HUES48 (cell line): ENCODE results near the gene ZC3H7B.

Source experiments
- H3K27ac ChIP-seq: one replicate; pipeline ENCODE4 v1.7.0; 2013; ENCODE audit warnings: low read depth, low read length, inconsistent platforms
- H3K27me3 ChIP-seq: 2 replicates; pipeline ENCODE4 v1.6.1; 2013; ENCODE audit warnings: mild to moderate bottlenecking, low read length; ENCODE audit not compliant: control insufficient read depth, insufficient read depth
- H3K36me3 ChIP-seq: 2 replicates; pipeline ENCODE4 v1.6.1; 2013; ENCODE audit warnings: low read length; ENCODE audit not compliant: control insufficient read depth, insufficient read depth
- H3K4me1 ChIP-seq: 2 replicates; pipeline ENCODE4 v1.6.1; 2013; ENCODE audit warnings: mild to moderate bottlenecking, low read length; ENCODE audit not compliant: control insufficient read depth, insufficient read depth
- H3K4me3 ChIP-seq: 2 replicates; pipeline ENCODE4 v1.5.1; 2013; ENCODE audit warnings: mild to moderate bottlenecking, low read depth, low read length
- H3K9ac ChIP-seq: 2 replicates; pipeline ENCODE4 v1.6.1; 2013; ENCODE audit warnings: mild to moderate bottlenecking, low read depth, low read length, moderate library complexity
- H3K9me3 ChIP-seq: 2 replicates; pipeline ENCODE4 v1.6.1; 2013; ENCODE audit warnings: low read length; ENCODE audit not compliant: control insufficient read depth, insufficient read depth

Gene ZC3H7B

GRCh38 chr22:41356430-41357028, 55.2 kb downstream of the ZC3H7B start:
- no peak overlapping the region for H3K9ac ChIP-seq
- H3K27me3 ChIP-seq: no peaks in the 10 kb centered on the region
- H3K27ac ChIP-seq: no peak overlapping the region
- H3K9me3 ChIP-seq: no peaks in the 10 kb centered on the region
- no peak overlapping the region for H3K4me3 ChIP-seq
- H3K4me1 ChIP-seq: peaks cover 15% of the 10 kb centered on the region
- H3K36me3 ChIP-seq: peaks cover 61% of the 10 kb centered on the region

- H3K27ac ChIP-seq: no peak overlapping the region
- no peaks in the 10 kb centered on the region for H3K9me3 ChIP-seq
- peaks cover 15% of the 10 kb centered on the region for H3K4me1 ChIP-seq
- no peak overlapping the region for H3K9ac ChIP-seq
- H3K4me3 ChIP-seq: no peak overlapping the region
- peaks cover 55% of the 10 kb centered on the region for H3K36me3 ChIP-seq
- H3K27me3 ChIP-seq: no peaks in the 10 kb centered on the region
Observed at GRCh38 chr22:41357191-41357590, 55.9 kb downstream of the ZC3H7B start.

GRCh38 chr22:41358927-41359326, 57.6 kb downstream of the ZC3H7B start:
- Histone ChIP-seq H3K27me3 (no peaks in the 10 kb centered on the region), H3K9me3 (no peaks in the 10 kb centered on the region), H3K27ac (no peak overlapping the region), H3K4me3 (no peak overlapping the region), H3K9ac (no peak overlapping the region), H3K4me1 (peaks cover 15% of the 10 kb centered on the region), H3K36me3 (peaks cover 42% of the 10 kb centered on the region)

GRCh38 chr22:41359376-41359775, 58.1 kb downstream of the ZC3H7B start:
- Histone ChIP-seq H3K27ac (peak overlapping the region; percentile 32), H3K4me1 (peaks cover 15% of the 10 kb centered on the region), H3K9ac (no peak overlapping the region), H3K36me3 (peaks cover 38% of the 10 kb centered on the region), H3K27me3 (no peaks in the 10 kb centered on the region), H3K9me3 (no peaks in the 10 kb centered on the region), H3K4me3 (no peak overlapping the region)

GRCh38 chr22:41360126-41360525, 58.8 kb downstream of the ZC3H7B start:
- no peak overlapping the region for H3K4me3 ChIP-seq
- peak overlapping the region; percentile 45 for H3K27ac ChIP-seq
- H3K9ac ChIP-seq: no peak overlapping the region; the same call in 1 of the 2 replicates
- no peaks in the 10 kb centered on the region for H3K27me3 ChIP-seq
- peaks cover 32% of the 10 kb centered on the region for H3K36me3 ChIP-seq
- H3K9me3 ChIP-seq: no peaks in the 10 kb centered on the region
- H3K4me1 ChIP-seq: peaks cover 15% of the 10 kb centered on the region

GRCh38 chr22:41361716-41362310, 60.5 kb downstream of the ZC3H7B start:
- H3K9me3 ChIP-seq: no peaks in the 10 kb centered on the region
- no peak overlapping the region for H3K4me3 ChIP-seq
- peaks cover 15% of the 10 kb centered on the region for H3K36me3 ChIP-seq
- peaks cover 16% of the 10 kb centered on the region for H3K4me1 ChIP-seq
- H3K9ac ChIP-seq: no peak overlapping the region
- no peak overlapping the region for H3K27ac ChIP-seq
- H3K27me3 ChIP-seq: no peaks in the 10 kb centered on the region

- no peak overlapping the region for H3K27ac ChIP-seq
- no peak overlapping the region for H3K9ac ChIP-seq
- H3K9me3 ChIP-seq: no peaks in the 10 kb centered on the region
- no peak overlapping the region for H3K4me3 ChIP-seq
- no peaks in the 10 kb centered on the region for H3K27me3 ChIP-seq
- H3K4me1 ChIP-seq: peaks cover 24% of the 10 kb centered on the region
- peaks cover 9% of the 10 kb centered on the region; the same call in 1 of the 2 replicates for H3K36me3 ChIP-seq
Observed at GRCh38 chr22:41362615-41363014, 61.3 kb downstream of the ZC3H7B start.

GRCh38 chr22:41364233-41364632, 62.9 kb downstream of the ZC3H7B start:
- H3K36me3 ChIP-seq: no peaks in the 10 kb centered on the region
- no peak overlapping the region for H3K9ac ChIP-seq
- H3K27ac ChIP-seq: no peak overlapping the region
- H3K4me3 ChIP-seq: no peak overlapping the region
- no peaks in the 10 kb centered on the region for H3K9me3 ChIP-seq
- H3K4me1 ChIP-seq: peaks cover 21% of the 10 kb centered on the region
- no peaks in the 10 kb centered on the region for H3K27me3 ChIP-seq

GRCh38 chr22:41364955-41365354, 63.6 kb downstream of the ZC3H7B start:
- Histone ChIP-seq H3K27ac (no peak overlapping the region), H3K27me3 (no peaks in the 10 kb centered on the region), H3K36me3 (no peaks in the 10 kb centered on the region), H3K9me3 (no peaks in the 10 kb centered on the region), H3K9ac (no peak overlapping the region), H3K4me1 (peaks cover 16% of the 10 kb centered on the region), H3K4me3 (no peak overlapping the region)

- Histone ChIP-seq H3K9ac (no peak overlapping the region), H3K27ac (no peak overlapping the region), H3K27me3 (no peaks in the 10 kb centered on the region), H3K9me3 (no peaks in the 10 kb centered on the region), H3K4me1 (peaks cover 11% of the 10 kb centered on the region), H3K4me3 (no peak overlapping the region), H3K36me3 (no peaks in the 10 kb centered on the region)
Observed at GRCh38 chr22:41365425-41365824, 64.1 kb downstream of the ZC3H7B start.

GRCh38 chr22:41366323-41367029, 65.2 kb downstream of the ZC3H7B start:
- Histone ChIP-seq H3K9ac (no peak overlapping the region), H3K36me3 (no peaks in the 10 kb centered on the region), H3K4me3 (no peak overlapping the region), H3K27ac (no peak overlapping the region), H3K9me3 (no peaks in the 10 kb centered on the region), H3K27me3 (no peaks in the 10 kb centered on the region), H3K4me1 (peaks cover 10% of the 10 kb centered on the region; the same call in 1 of the 2 replicates)
